GM18517 (cell line): ENCODE data around the gene RINL.
"Not testable (repeated sequence)": the region's sequence is repeated elsewhere in the genome, so short reads cannot be mapped to it uniquely, and the experiment has no call there.

ENCODE experiments used
- ATAC-seq: cut with Tn5 transposase; IDR thresholded peaks from one replicate; pipeline ENCODE4 v1.9.1; 2021; ENCODE audit warnings: mild to moderate bottlenecking, moderate library complexity; ENCODE audit not compliant: unreplicated experiment

The RINL gene

DNA sequence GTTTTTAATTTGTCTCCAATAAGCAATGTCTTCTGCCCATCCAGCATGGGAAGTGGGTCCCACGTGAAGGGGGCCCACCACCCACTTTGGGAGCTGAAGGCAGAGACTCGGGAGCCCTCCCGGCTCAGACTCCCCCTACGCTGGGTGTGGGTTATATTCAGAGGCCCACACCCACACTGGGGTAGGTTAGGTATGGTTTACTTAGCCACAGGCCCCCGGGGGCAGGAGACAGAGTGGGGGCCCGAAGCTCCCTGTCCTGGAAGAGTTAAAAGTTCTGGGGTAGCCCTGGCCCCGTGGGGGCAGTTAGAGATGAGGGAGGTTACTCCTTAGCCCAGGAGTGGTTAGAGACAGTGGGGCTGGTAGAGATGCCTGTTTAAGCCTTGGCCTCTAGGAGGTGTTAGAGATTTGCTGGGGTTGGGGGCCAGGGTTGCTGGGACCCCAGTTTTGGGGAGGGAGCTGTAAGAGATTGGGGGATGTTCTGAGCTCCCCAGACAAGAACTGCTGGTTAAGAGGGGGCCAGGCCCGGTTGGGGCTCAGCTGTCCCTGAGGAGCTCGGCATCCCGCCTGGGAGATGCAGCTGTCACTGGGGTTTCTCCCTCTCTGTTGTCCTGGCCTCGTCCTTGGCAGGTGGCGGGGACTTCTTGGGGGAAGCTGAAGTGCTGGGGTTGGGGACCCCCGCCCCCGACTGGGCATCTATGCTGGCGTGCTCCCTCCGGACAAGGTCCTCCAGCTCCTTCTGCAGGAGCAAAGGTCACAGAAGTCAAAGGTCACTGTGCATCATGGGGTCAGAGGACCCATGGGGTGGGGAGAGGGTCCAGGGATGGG lies 712 bp upstream of the RINL start:
- no peak for ATAC-seq

GRCh38 chr19:38875656-38876395 lies 2.2 kb downstream of the RINL start:
- no peak for ATAC-seq

- ATAC-seq: not testable (repeated sequence)
Measured at GRCh38 chr19:38873400-38873799, 4.7 kb downstream of the RINL start.

- ATAC-seq: no peak
Measured at GRCh38 chr19:38870612-38871011, 7.5 kb downstream of the RINL start.

GRCh38 chr19:38869836-38870607 lies 8.1 kb downstream of the RINL start:
- ATAC-seq: peak; percentile 60

- ATAC-seq: no peak
Measured at GRCh38 chr19:38869160-38869835, 8.8 kb downstream of the RINL start.

DNA sequence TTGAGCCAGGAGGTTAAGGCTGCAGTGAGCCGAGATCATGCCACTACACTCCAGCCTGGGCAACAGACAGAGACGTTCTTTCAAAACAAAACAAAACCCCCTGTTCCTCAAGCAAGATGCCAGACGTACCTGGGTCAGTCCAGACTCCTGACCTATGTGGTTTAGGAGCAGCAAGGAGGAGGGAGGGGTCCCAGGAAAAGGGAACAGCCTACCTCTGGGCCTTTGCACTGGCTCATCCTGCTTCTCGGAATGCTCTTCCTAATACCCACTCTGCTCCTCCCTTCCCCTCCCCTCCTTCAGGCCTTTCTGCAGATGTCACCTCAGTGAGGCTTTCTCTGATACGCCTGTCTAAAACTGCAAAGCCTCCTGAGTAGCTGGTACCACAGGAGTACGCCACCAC lies 9.5 kb downstream of the RINL start:
- no peak for ATAC-seq

DNA sequence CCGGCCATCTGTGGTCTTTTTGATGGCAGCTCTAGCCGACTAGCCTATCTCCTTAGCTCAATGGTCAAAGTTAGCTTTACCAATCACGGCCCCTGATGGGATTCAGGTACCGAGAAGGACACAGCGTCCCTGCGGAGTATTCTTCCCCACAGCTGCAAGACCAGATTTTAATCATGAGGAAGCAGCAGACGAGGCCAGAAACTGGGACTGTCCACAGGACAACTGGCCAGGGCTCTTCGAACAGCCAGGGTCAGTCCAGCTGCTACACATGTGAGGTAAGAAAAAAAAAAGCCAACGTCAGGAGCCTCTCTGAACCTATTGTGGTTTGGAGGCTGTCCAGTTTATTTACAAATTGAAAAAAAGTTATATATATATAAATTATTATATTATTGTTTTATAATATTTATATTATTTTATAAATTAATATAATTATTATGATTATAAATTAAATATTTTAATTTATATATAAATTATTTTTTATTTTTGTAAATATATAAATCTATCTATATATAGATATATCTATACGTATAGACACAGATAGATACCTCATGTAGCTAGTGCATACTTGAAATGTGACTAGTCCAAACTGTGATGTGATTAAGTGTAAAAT lies 10.8 kb downstream of the RINL start:
- no peak for ATAC-seq

DNA sequence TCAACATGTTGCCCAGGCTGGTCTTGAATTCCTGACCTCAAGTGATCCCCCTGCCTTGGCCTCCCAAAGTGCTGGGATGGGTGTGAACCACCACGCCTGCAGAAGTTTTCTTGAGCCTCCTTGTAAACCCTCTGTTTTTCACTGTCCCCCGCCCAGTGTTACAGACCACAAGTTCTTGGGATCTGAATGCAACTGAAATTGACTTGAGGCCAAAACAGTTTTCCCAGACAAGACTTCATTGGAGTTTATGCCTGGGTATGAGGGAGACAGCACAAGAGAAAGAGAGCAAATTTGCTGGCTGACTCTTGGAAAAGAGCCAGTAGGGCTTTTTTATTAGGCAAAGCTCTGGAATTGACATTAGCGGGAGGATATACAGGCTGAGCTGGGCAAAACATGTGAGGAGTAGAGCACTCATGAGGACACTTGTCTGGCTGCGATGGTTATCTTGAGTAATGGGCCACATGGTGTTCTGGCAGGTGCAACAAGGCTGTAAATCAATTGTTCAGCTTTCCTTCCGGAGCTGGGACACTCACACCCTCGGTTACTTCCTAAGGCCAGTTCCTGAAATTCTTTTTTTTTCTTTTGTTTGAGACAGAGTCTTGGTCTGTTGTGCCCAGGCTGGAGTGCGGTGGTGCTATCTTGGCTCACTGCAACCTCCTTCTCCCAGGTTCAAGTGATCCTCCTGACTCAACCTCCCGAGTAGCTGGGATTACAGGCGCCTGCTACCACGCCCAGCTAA lies 15.6 kb downstream of the RINL start:
- no peak for ATAC-seq

DNA sequence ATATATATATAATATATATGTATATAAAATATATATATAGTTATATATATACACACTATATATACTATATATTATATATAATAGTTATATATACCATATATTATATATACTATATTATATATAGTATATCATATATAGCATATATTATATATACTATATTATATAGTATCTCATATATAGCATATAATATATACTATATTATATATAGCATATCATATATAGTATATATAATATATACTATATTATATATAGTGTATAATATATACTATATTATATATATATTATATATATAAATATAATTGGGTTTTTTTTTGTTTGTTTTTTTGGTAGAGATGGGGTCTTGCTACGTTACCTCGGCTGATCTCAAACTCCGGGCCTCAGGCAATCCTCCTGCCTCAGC lies 16.7 kb downstream of the RINL start:
- no peak for ATAC-seq

GRCh38 chr19:38859631-38860204 lies 18.4 kb downstream of the RINL start:
- not testable (repeated sequence) for ATAC-seq

GRCh38 chr19:38856813-38857212 lies 21.3 kb downstream of the RINL start:
- ATAC-seq: no peak

DNA sequence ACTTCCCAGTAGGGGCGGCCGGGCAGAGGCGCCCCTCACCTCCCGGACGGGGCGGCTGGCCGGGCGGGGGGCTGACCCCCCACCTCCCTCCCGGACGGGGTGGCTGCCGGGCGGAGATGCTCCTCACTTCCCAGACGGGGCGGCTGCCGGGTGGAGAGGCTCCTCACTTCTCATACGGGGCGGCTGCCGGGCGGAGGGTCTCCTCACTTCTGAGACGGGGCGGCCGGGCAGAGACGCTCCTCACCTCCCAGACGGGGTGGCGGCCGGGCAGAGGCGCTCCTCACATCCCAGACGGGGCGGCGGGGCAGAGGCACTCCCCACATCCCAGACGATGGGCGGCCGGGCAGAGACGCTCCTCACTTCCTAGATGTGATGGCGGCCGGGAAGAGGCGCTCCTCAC lies 22.3 kb downstream of the RINL start:
- not testable (repeated sequence) for ATAC-seq

DNA sequence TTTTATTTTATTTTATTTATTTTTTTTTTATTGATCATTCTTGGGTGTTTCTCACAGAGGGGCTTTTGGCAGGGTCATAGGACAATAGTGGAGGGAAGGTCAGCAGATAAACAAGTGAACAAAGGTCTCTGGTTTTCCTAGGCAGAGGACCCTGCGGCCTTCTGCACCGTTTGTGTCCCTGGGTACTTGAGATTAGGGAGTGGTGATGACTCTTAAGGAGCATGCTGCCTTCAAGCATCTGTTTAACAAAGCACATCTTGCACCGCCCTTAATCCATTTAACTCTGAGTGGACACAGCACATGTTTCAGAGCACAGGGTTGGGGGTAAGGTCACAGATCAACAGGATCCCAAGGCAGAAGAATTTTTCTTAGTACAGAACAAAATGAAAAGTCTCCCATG lies 23.1 kb downstream of the RINL start:
- ATAC-seq: not testable (repeated sequence)

DNA sequence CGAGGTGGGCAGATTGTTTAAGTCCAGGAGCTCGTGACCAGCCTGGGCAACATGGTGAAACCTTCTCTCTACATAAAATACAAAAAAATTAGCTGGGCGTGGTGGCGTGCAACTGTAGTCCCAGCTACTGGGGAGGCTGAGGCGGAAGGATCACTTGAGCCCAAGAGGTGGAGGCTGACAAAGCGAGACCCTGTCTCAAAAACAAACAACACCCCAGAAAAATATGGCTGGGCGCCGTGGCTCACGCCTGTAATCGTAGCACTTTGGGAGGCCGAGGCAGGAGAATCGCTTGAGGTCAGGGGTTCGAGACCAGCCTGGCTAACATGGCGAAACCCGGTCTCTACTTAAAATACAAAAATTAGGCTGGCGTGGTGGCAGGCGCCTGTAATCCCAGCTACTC lies 24.9 kb downstream of the RINL start:
- no peak for ATAC-seq

- ATAC-seq: no peak
Measured at GRCh38 chr19:38852231-38853044, 25.6 kb downstream of the RINL start.

DNA sequence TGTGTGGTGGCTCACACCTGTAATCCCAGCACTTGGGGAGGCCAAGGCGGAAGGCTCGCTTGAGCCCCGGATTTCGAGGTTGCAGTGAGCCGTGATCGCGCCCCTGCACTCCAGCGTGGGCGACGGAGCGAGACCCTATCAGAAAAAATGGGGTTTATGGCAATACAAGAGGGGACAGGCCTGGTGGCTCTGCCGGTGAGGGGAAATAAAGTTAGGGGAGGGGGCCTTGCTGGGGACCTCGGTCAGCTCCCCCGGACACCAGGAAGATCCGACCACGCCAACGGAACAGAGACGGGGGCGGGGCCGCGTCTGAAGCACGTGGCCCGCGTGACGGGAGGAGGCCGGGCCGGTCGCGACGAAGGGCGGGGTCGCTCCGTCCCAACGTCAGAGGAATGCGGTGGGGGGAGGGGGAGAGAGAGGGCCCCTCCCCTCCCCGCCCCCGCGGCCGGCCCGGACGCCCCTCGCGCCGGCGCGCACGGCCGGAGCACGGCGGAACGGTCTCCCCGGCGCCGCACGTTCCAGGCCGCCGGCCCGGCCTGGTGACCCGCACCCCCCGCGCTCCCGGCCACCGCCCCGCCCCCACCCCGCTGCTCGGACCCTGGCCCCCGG lies 26.3 kb downstream of the RINL start:
- no peak for ATAC-seq

DNA sequence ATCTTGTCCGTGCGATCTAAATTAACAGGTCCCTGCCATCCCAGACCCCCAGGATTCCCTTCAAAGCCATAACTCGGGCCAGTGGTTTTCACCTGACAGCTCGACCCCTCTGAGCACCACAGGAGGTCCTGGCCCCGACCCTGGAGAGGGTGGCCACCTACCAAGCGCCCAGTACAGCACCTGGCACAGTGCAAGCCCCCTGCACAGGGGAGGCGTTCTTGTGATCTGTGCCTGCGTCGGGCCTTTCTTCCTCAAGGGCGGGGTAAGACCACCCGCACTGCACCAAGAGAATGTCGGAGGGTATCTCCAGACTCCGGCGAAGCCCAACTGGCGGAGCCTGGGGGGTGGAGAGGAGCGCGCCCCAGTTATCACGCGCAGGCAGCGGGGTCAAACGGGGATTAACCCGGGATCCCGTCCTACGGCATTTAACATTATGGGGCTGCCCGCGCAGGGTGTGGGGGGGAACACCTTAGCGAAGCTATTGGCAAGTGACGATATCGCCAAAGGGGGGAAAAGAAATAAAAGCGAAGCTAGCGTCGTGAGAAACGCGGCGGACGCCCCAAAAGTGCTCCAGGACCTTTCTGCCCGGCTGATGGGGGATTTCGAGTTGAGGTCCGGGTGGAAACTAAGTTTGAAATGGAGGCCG lies 27.0 kb downstream of the RINL start:
- ATAC-seq: no peak
